ENCODE results near the gene SLAIN2.

Gene SLAIN2

DNA sequence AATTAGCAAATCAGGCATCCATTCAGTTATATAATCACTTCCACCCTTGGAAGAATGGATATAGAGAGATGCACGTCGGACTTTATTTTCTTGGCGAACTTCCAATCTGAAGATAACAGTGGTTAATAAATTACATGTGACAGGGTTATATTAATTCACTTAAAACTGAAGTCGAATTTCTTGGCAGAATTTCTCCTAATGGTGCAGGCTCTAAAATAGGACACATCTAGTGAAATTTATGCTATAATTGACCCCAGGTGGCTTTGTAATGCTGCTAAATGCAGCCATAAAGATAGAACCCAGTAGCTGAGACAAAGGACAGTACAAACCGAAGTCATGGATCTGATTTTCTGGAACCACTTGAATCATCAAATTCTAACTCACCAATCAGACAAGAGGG lies 121.0 kb downstream of the SLAIN2 start:
- H3K4me3 ChIP-seq (ENCODE audit: low read depth, low read length), result no peak overlapping the region
- TF ChIP-seq, protein P1, sequence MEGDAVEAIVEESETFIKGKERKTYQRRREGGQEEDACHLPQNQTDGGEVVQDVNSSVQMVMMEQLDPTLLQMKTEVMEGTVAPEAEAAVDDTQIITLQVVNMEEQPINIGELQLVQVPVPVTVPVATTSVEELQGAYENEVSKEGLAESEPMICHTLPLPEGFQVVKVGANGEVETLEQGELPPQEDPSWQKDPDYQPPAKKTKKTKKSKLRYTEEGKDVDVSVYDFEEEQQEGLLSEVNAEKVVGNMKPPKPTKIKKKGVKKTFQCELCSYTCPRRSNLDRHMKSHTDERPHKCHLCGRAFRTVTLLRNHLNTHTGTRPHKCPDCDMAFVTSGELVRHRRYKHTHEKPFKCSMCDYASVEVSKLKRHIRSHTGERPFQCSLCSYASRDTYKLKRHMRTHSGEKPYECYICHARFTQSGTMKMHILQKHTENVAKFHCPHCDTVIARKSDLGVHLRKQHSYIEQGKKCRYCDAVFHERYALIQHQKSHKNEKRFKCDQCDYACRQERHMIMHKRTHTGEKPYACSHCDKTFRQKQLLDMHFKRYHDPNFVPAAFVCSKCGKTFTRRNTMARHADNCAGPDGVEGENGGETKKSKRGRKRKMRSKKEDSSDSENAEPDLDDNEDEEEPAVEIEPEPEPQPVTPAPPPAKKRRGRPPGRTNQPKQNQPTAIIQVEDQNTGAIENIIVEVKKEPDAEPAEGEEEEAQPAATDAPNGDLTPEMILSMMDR (IDR thresholded peaks at IDR 0.05; ENCODE audit: insufficient read depth, low read depth, low read length, missing control alignments), result no peak

DNA sequence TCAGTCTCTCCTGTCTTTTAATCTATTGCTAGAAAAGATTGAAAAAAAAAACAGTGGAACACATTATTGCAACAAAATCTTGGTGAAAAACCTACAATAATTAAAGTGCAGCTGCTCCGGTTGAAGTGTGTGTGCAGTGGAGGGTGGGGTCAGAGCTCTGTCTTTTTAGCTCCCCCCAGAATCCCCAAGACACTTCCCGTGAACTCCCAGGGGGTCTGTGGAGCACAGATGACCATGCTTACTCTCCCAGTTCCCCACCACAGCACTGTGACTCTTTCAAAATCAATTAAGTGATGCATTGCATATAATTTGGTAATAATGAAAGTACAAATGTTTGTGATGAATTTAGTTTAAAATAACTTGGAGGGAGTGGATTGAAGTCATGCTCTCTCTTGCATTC lies 126.1 kb downstream of the SLAIN2 start:
- no peak overlapping the region for H3K4me3 ChIP-seq (ENCODE audit: low read depth, low read length)
- DNase-seq (ENCODE audit: low read depth), result no peak
- TF ChIP-seq, protein P1 (IDR thresholded peaks at IDR 0.05; ENCODE audit: insufficient read depth, low read depth, low read length, missing control alignments), result no peak

More for the DNA sequence above, 121.0 kb downstream of the SLAIN2 start:
- DNase-seq (ENCODE audit: low read depth), result no peak

DNA sequence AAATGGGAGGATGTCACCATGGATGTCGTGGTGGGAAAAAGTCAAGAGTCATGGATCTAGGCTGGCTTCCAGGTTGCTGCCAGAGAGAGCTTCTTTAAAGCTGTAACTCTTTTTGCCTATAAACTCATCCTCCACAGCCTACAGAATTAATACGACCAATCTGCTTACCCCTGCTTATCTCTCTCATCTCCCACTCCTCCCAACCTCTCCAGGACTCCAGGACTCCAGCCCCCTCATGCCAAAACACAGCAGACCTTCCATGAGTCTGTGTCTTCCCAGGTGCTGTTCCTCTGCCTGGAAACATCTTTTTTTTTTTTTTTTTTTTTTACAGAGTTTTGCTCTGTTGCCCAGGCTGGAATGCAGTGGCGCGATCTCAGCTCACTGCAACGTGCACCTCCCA lies 126.6 kb downstream of the SLAIN2 start:
- TF ChIP-seq, protein P1 (IDR thresholded peaks at IDR 0.05; ENCODE audit: insufficient read depth, low read depth, low read length, missing control alignments), result no peak
- DNase-seq (ENCODE audit: low read depth), result no peak
- no peak overlapping the region for H3K4me3 ChIP-seq (ENCODE audit: low read depth, low read length)

DNA sequence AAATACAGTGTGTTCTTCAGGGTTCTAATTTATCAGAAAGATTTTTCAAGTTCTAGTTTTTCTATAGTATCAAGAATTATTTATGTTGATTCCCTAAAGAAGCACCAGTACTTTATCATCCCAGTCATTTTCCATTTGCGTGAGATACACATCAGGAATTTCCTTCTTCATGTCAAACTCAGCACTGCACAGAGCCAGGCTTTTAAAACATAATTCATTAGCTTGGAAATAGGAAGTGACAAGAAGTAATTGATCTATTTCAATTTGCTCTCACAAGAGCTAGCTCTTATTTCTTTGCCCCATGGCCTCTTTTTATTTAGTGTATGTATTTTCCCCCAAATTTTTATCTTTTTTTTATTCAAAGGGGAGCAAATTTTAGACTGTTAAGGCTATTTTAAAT lies 128.8 kb downstream of the SLAIN2 start:
- H3K4me3 ChIP-seq (ENCODE audit: low read depth, low read length), result no peak overlapping the region
- TF ChIP-seq, protein P1 (IDR thresholded peaks at IDR 0.05; ENCODE audit: insufficient read depth, low read depth, low read length, missing control alignments), result no peak
- DNase-seq (ENCODE audit: low read depth), result no peak

DNA sequence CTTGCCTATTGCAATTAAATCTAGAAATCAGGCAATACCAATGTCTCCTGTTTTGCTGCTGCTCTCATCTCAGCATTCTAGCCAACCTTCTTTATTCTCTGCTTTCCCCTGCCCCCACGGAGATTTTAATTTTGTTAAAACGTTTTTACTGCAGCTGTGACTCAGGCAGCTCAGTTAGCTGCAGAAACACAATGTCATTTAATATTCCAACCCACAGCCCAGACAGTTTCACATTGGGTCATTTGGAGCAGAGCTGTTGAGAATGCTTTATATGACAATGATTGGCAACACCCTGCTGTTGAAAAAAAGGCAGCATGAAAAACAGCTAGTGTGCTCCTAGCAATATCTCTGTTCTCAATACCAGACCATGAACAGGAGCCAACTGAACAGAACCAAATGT lies 129.2 kb downstream of the SLAIN2 start:
- TF ChIP-seq, protein P1 (IDR thresholded peaks at IDR 0.05; ENCODE audit: insufficient read depth, low read depth, low read length, missing control alignments), result no peak
- no peak for DNase-seq (ENCODE audit: low read depth)
- no peak overlapping the region for H3K4me3 ChIP-seq (ENCODE audit: low read depth, low read length)

DNA sequence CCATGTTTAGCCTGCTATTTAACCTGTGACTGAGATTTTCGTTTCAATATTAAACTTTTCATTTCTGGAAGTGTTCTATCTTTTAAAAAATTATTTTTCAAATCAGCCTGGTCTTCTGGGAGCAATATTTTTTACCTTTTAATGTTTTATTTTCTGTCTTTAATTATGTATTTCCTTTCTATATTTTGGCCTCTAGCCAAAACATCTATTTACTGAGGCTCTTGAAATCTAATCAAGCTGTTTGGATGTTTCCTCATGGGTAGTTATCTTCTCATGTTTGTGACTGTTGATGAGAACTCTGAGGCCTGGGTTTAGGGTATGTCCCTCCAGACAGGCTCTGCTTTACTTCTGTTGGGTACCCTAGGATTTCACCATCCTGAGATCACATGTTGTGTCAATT lies 131.5 kb downstream of the SLAIN2 start:
- DNase-seq (ENCODE audit: low read depth), result no peak
- TF ChIP-seq, protein P1 (IDR thresholded peaks at IDR 0.05; ENCODE audit: insufficient read depth, low read depth, low read length, missing control alignments), result no peak
- H3K4me3 ChIP-seq (ENCODE audit: low read depth, low read length), result no peak overlapping the region

DNA sequence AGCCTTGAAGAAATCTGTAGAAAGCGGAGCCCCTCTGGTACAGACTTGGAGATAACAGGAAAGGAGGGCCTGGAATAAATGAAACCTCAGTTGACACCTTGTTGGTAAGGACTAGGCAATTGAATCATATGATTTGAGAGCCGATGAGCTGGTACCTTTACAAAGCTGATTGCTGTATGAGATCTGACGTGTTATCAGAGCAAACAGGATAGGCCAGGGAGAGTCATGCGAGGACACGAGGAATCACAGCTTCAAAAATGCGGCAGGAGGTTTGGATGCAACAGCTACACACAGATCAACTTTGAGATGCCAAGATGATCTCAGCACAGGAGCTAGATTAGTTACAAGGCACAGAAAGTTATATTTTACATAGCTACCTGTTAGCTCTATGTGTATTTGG lies 134.4 kb downstream of the SLAIN2 start:
- DNase-seq (ENCODE audit: low read depth), result no peak
- TF ChIP-seq, protein P1 (IDR thresholded peaks at IDR 0.05; ENCODE audit: insufficient read depth, low read depth, low read length, missing control alignments), result no peak
- H3K4me3 ChIP-seq (ENCODE audit: low read depth, low read length), result no peak overlapping the region

Data from GM12865 (cell line).